IMR-90 (cell line): Measurements from ENCODE around the gene TBC1D22A. TPM values are rescaled to one million over a fixed set of nuclear protein-coding genes. Genes with fewer than 3 reads are reported as not detected.

ENCODE experiments used
- ATAC-seq: fragments of 200-7000 bp; cut with Tn5 transposase; 2 replicates; pipeline ENCODE4 v1.9.1; 2020; ENCODE audit warnings: low read depth, mild to moderate bottlenecking, moderate library complexity
- BruUV-seq: library from RNA; stranded (reverse); fragments of 400-500 nt; replicated peaks from 2 replicates; lab custom pipeline; 2021; lab: Mats Ljungman, UMichigan
- CTCF ChIA-PET: fragments of 300-600 bp; formaldehyde crosslinking; extraction: SDS; loops from one replicate; lab custom pipeline; 2021; ENCODE audit warnings: antibody characterized with exemption; lab: Yijun Ruan, JAX
- POLR2A ChIA-PET: fragments of 300-600 bp; sonication (Branson Sonifier 250); formaldehyde crosslinking; loops from one replicate; lab custom pipeline; 2022; ENCODE audit warnings: antibody characterized with exemption; ENCODE audit not compliant: unreplicated experiment; lab: Charles Lee
- DNase-seq: peaks from one replicate; pipeline ENCODE4 v3.0.0; 2013
- H2AFZ ChIP-seq: replicated peaks from 2 replicates; pipeline ENCODE3; 2013; ENCODE audit warnings: low read length, mild to moderate bottlenecking; ENCODE audit not compliant: poor library complexity
- H2AK5ac ChIP-seq: 2 replicates; pipeline ENCODE4 v1.6.1; 2013; ENCODE audit warnings: low read depth, low read length, inconsistent platforms
- H2AK9ac ChIP-seq: replicated peaks from 2 replicates; pipeline ENCODE3; 2013; ENCODE audit warnings: mild to moderate bottlenecking, low read depth, low read length, moderate library complexity; ENCODE audit not compliant: poor library complexity
- H2BK120ac ChIP-seq: 2 replicates; pipeline ENCODE4 v1.6.1; 2013; ENCODE audit warnings: low read depth, low read length, inconsistent platforms
- H2BK15ac ChIP-seq: 3 replicates; pipeline ENCODE4 v1.6.1; 2013; ENCODE audit warnings: low read depth, low read length, inconsistent platforms
- H2BK20ac ChIP-seq: 2 replicates; pipeline ENCODE4 v1.6.1; 2013; ENCODE audit warnings: low read depth, mild to moderate bottlenecking, inconsistent platforms, low read length, moderate library complexity
- H2BK5ac ChIP-seq: 2 replicates; pipeline ENCODE4 v1.6.1; 2013; ENCODE audit warnings: mild to moderate bottlenecking, low read depth, low read length, inconsistent platforms; ENCODE audit not compliant: poor library complexity, severe bottlenecking
- H3K14ac ChIP-seq: replicated peaks from 2 replicates; pipeline ENCODE4 v1.6.1; 2013; ENCODE audit warnings: low read depth, low read length, inconsistent platforms
- H3K18ac ChIP-seq: 2 replicates; pipeline ENCODE4 v1.6.1; 2013; ENCODE audit warnings: low read depth, low read length, control low read depth
- H3K23ac ChIP-seq: 2 replicates; pipeline ENCODE4 v1.6.1; 2013; ENCODE audit warnings: low read depth, low read length, inconsistent platforms
- H3K27ac ChIP-seq: 2 replicates; pipeline ENCODE4 v1.5.1; 2013; ENCODE audit warnings: mild to moderate bottlenecking, control low read depth, low read length; ENCODE audit not compliant: insufficient read depth
- H3K27me3 ChIP-seq: 2 replicates; pipeline ENCODE4 v1.6.1; 2013; ENCODE audit warnings: low read length; ENCODE audit not compliant: control insufficient read depth, insufficient read depth
- H3K36me3 ChIP-seq: 2 replicates; pipeline ENCODE4 v1.6.1; 2013; ENCODE audit warnings: low read length, mixed read lengths; ENCODE audit not compliant: control insufficient read depth, insufficient read depth
- H3K4ac ChIP-seq: 2 replicates; pipeline ENCODE4 v1.6.1; 2013; ENCODE audit warnings: low read depth, low read length, inconsistent platforms
- H3K4me1 ChIP-seq: 2 replicates; pipeline ENCODE4 v1.6.1; 2013; ENCODE audit warnings: low read length, mixed read lengths; ENCODE audit not compliant: control insufficient read depth, insufficient read depth
- H3K4me2 ChIP-seq: 2 replicates; pipeline ENCODE4 v1.6.1; 2013; ENCODE audit warnings: low read depth, mild to moderate bottlenecking, control low read depth, low read length, moderate library complexity
- H3K4me3 ChIP-seq: 2 replicates; pipeline ENCODE4 v1.5.1; 2013; ENCODE audit warnings: low read depth, mild to moderate bottlenecking, control low read depth, low read length, moderate library complexity; ENCODE audit not compliant: insufficient read depth
- H3K56ac ChIP-seq: 2 replicates; pipeline ENCODE4 v1.6.1; 2013; ENCODE audit warnings: low read length, inconsistent platforms; ENCODE audit not compliant: insufficient read depth; ENCODE audit errors: extremely low read depth
- H3K79me1 ChIP-seq, 2 experiments: 2 replicates each; pipeline ENCODE4 v1.6.1; 2013; ENCODE audit warnings: low read length in 2 of 2, inconsistent platforms in 1 of 2, low read depth in 1 of 2
- H3K9ac ChIP-seq: 2 replicates; pipeline ENCODE4 v1.6.1; 2013; ENCODE audit warnings: low read depth, low read length, control low read depth
- H3K9me1 ChIP-seq: 2 replicates; pipeline ENCODE4 v1.6.1; 2013; ENCODE audit warnings: low read length, inconsistent platforms; ENCODE audit not compliant: insufficient read depth
- H3K9me3 ChIP-seq: 2 replicates; pipeline ENCODE4 v1.6.1; 2013; ENCODE audit warnings: low read length; ENCODE audit not compliant: control insufficient read depth, insufficient read depth
- H4K20me1 ChIP-seq: 2 replicates; pipeline ENCODE4 v1.6.1; 2013; ENCODE audit warnings: low read length, inconsistent platforms; ENCODE audit not compliant: insufficient read depth
- H4K5ac ChIP-seq: 2 replicates; pipeline ENCODE4 v1.6.1; 2013; ENCODE audit warnings: mild to moderate bottlenecking, low read depth, low read length, control low read depth
- H4K8ac ChIP-seq, 2 experiments: 2 replicates each; pipeline ENCODE4 v1.6.1; 2013; ENCODE audit warnings: low read depth in 2 of 2, low read length in 2 of 2, control low read depth in 1 of 2, inconsistent platforms in 1 of 2
- H4K91ac ChIP-seq: 2 replicates; pipeline ENCODE4 v1.6.1; 2013; ENCODE audit warnings: low read depth, low read length, inconsistent platforms; ENCODE audit not compliant: insufficient read depth
- BHLHE40 ChIP-seq: fragments of 150-350 bp; IDR thresholded peaks from 2 replicates; pipeline ENCODE4 v1.6.1; 2016; ENCODE audit warnings: mild to moderate bottlenecking, low read depth, low read length
- CEBPB ChIP-seq: IDR thresholded peaks from 2 replicates; pipeline ENCODE4 v1.6.1; 2012; ENCODE audit warnings: low read depth, low read length, improper control_type of control experiment
- MAZ ChIP-seq: IDR thresholded peaks from 2 replicates; pipeline ENCODE4 v1.6.1; 2012; ENCODE audit warnings: low read depth, mild to moderate bottlenecking, low read length, improper control_type of control experiment, moderate library complexity, borderline replicate concordance
- MXI1 ChIP-seq: IDR thresholded peaks from 2 replicates; pipeline ENCODE4 v1.6.1; 2012; ENCODE audit warnings: low read depth, mild to moderate bottlenecking, low read length, moderate library complexity, borderline replicate concordance
- POLR2A ChIP-seq: IDR thresholded peaks from 2 replicates; pipeline ENCODE4 v1.6.1; 2012; ENCODE audit warnings: mild to moderate bottlenecking, low read depth, low read length
- RCOR1 ChIP-seq: IDR thresholded peaks from 2 replicates; pipeline ENCODE4 v1.6.1; 2012; ENCODE audit warnings: mild to moderate bottlenecking, low read length, improper control_type of control experiment; ENCODE audit not compliant: insufficient replicate concordance
- WGBS, 2 experiments: methylation state at CpG; one replicate each; pipeline versions ENCODE4 v1.1.5 to v1.1.7; 2013; ENCODE audit warnings: missing lambda C conversion rate in 2 of 2; ENCODE audit not compliant: insufficient read length in 1 of 2; ENCODE audit errors: extremely low coverage in 2 of 2; 5-methylcytosine and 5-hydroxymethylcytosine counted together
- dilution Hi-C: fragments of 300-500 bp; cut with HindIII; formaldehyde crosslinking; loops from one replicate; pipeline ENCODE4 v1.14.3; 2018; ENCODE audit warnings: low sequenced_read_pairs; ENCODE audit not compliant: unreplicated experiment
- in situ Hi-C: fragments of 300-500 bp; cut with MboI; formaldehyde crosslinking; loops from 3 replicates; pipeline ENCODE4 v1.14.3; 2019; ENCODE audit warnings: low sequenced_read_pairs, inconsistent platforms, mixed read lengths
- intact Hi-C: fragments of 100-400 bp; cut with micrococcal nuclease; formaldehyde crosslinking; loops from 2 replicates; pipeline ENCODE4 v1.10.0; 2022
- polyA plus RNA-seq, 3 experiments: library from polyadenylated mRNA; depleted of rRNA; stranded (reverse); fragments of >200 nt; gene quantifications; 2 replicates each; pipeline ENCODE4 v1.2.3, GENCODE V29; 2012; ENCODE audit warnings: low replicate concordance in 1 of 3
- total RNA-seq: library from RNA; depleted of rRNA; stranded (reverse); fragments of >200 nt; gene quantifications from 2 replicates; pipeline ENCODE4 v1.2.3, GENCODE V29; 2012
- TF ChIP-seq, protein P1 (sequence below): fragments of 150-350 bp; IDR thresholded peaks from 2 replicates; pipeline ENCODE4 v1.6.1; 2016; ENCODE audit warnings: low read depth, mild to moderate bottlenecking, low read length, moderate library complexity, borderline replicate concordance

The TBC1D22A gene
- total and polyA plus RNA-seq, 2 of the 4 experiments (the other 2 are of a cell fraction) = 9.0 to 16.7 TPM

DNA sequence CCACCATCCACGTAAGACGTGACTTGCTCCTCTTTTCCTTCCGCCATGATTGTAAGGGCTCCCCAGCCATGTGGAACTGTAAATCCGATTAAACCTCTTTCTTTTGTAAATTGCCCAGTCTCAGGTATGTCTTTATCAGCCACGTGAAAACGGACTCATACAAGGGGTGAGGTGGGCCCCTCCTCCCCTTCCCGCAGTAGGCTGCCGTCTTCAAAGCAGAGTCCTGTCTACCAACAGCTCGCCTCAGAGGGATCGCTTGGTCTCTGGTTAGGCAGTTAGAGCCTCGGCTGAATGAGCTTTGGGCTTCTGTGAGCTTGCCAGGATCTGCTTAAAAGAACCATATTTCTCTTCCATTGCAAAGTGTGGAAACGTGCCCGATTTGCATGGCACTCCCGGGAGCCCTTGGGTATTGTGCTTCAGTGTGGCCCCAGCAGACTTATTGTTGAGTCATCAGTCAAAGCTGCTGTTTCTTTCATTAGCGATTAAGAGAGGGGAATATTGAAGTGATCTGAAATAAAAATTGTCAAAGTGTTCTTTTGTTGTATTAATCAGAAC is 338.3 kb downstream of the TBC1D22A start:
- 85% methylated on average over 9 of the region's 15 CpGs; no CpG with 5 or more reads in 1 of the 2 experiments for WGBS, 2 experiments
- Histone ChIP-seq H4K8ac (no peak overlapping the region), H2BK5ac (no peak overlapping the region), H2AFZ (no peak overlapping the region), H2AK5ac (no peak overlapping the region), H2BK120ac (no peak overlapping the region), H3K79me1 (peaks cover 0 to 4% of the 10 kb centered on the region in 2 experiments; a peak in 1 of 4 replicates), H3K4me2 (no peak overlapping the region), H3K27me3 (no peaks in the 10 kb centered on the region), H3K27ac (no peak overlapping the region), H3K18ac (no peak overlapping the region), H2AK9ac (no peak overlapping the region), H3K4ac (no peak overlapping the region), H4K20me1 (no peaks in the 10 kb centered on the region), H3K23ac (no peak overlapping the region), H3K4me1 (peaks cover 4% of the 10 kb centered on the region), H3K9ac (no peak overlapping the region), H3K9me3 (no peaks in the 10 kb centered on the region), H2BK15ac (no peak overlapping the region), H2BK20ac (no peak overlapping the region), H3K9me1 (no peaks in the 10 kb centered on the region; the same call in 1 of the 2 replicates), H4K91ac (no peak overlapping the region), H3K14ac (no peak overlapping the region), H3K56ac (no peak overlapping the region), H3K4me3 (no peak overlapping the region), H4K5ac (no peak overlapping the region), H3K36me3 (no peaks in the 10 kb centered on the region; the same call in 1 of the 2 replicates)
- POLR2A ChIA-PET = no interaction called here
- in situ Hi-C loops = no loop called here
- DNase-seq (no peak), ATAC-seq (no peak)
- intact Hi-C loops = no loop called here
- BruUV-seq = no TSS peak
- CTCF ChIA-PET = no interaction called here
- dilution Hi-C loops = no loop called here
- TF ChIP-seq BHLHE40 = no peak
- no peak for TF ChIP-seq RCOR1
- TF ChIP-seq MXI1 = no peak
- TF ChIP-seq, protein P1, sequence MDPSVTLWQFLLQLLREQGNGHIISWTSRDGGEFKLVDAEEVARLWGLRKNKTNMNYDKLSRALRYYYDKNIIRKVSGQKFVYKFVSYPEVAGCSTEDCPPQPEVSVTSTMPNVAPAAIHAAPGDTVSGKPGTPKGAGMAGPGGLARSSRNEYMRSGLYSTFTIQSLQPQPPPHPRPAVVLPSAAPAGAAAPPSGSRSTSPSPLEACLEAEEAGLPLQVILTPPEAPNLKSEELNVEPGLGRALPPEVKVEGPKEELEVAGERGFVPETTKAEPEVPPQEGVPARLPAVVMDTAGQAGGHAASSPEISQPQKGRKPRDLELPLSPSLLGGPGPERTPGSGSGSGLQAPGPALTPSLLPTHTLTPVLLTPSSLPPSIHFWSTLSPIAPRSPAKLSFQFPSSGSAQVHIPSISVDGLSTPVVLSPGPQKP = no peak
- no peak for TF ChIP-seq MAZ
- no peak for TF ChIP-seq CEBPB
- TF ChIP-seq POLR2A = no peak
